Nucleus accumbens (tissue), 56 donors: ENCODE data around the gene RANGRF.

Source experiments
- DNase-seq, 56 donors: peaks; one replicate each; lab custom pipeline; 2025; lab: John Stamatoyannopoulos, UW

RANGRF gene

GRCh38 chr17:8273884-8274444 is 14.5 kb upstream of the RANGRF start:
- no peak for DNase-seq

- DNase-seq, result no peak
Observed at GRCh38 chr17:8274816-8275215, 13.7 kb upstream of the RANGRF start.

GRCh38 chr17:8275421-8276290 is 12.8 kb upstream of the RANGRF start:
- DNase-seq, result no peak

GRCh38 chr17:8277317-8277716 is 11.2 kb upstream of the RANGRF start:
- no peak for DNase-seq

GRCh38 chr17:8282345-8282744 is 6.1 kb upstream of the RANGRF start:
- no peak for DNase-seq

GRCh38 chr17:8283356-8283755 is 5.1 kb upstream of the RANGRF start:
- DNase-seq, result no peak

GRCh38 chr17:8284126-8284525 is 4.3 kb upstream of the RANGRF start:
- no peak for DNase-seq

GRCh38 chr17:8285270-8286181 is 2.9 kb upstream of the RANGRF start:
- no peak for DNase-seq

GRCh38 chr17:8287651-8288335 is 677 bp upstream of the RANGRF start:
- DNase-seq, result peak in 2 of 56 donors; percentile 28 to 35

- DNase-seq, result no peak
Observed at GRCh38 chr17:8289103-8289397, 580 bp downstream of the RANGRF start.

- DNase-seq, result no peak
Observed at GRCh38 chr17:8290043-8290442, 1.6 kb downstream of the RANGRF start.

- no peak for DNase-seq
Observed at GRCh38 chr17:8292639-8293395, 4.3 kb downstream of the RANGRF start.

GRCh38 chr17:8294361-8294760 is 5.9 kb downstream of the RANGRF start:
- DNase-seq, result no peak

GRCh38 chr17:8294814-8295316 is 6.4 kb downstream of the RANGRF start:
- DNase-seq, result no peak

- no peak for DNase-seq
Observed at GRCh38 chr17:8300226-8300625, 11.8 kb downstream of the RANGRF start.

- peak in 49 of 56 donors; percentile 6 to 75 (median 34) for DNase-seq
Observed at GRCh38 chr17:8300627-8301242, 12.3 kb downstream of the RANGRF start.

GRCh38 chr17:8310601-8311123 is 22.2 kb downstream of the RANGRF start:
- DNase-seq, result no peak

- DNase-seq, result no peak
Observed at GRCh38 chr17:8311131-8311790, 22.8 kb downstream of the RANGRF start.
